ENCODE measurements around the gene OR6B1.

GRCh38 chr7:144011458-144012230, 11.5 kb downstream of the OR6B1 start:
- no peak for TF ChIP-seq CTCF (IDR thresholded peaks at IDR 0.05)
- TF ChIP-seq POLR2A (IDR thresholded peaks at IDR 0.05) = no peak

All from uterus (tissue), 2 donors.